GM19351 (cell line): ENCODE measurements around the gene KLF7.
"Not testable (repeated sequence)": the region's sequence is repeated elsewhere in the genome, so short reads cannot be mapped to it uniquely, and the experiment has no call there.

Experiments
- ATAC-seq: cut with Tn5 transposase; IDR thresholded peaks from one replicate; pipeline ENCODE4 v1.9.1; 2021; ENCODE audit warnings: mild to moderate bottlenecking, moderate library complexity; ENCODE audit not compliant: unreplicated experiment

Gene KLF7

DNA sequence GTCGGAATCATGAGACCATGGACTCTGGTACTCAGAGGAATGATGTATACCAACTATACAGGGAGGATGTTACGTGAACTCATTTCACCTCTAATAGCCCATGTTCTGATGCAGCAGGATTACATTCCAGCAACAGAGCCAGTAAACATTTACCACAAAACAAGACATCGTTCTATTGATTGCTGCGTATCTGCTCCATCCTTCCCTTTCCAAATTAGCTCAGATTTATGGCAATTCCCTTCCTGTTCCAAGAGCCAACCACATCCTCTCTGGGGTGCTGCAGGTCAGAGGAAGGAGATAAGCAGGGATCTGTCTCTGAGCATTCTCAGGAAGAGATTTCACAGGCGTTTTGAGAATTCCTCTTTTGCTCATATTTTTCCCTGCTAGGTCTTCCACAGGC is 98.3 kb downstream of the KLF7 start:
- no peak for ATAC-seq

DNA sequence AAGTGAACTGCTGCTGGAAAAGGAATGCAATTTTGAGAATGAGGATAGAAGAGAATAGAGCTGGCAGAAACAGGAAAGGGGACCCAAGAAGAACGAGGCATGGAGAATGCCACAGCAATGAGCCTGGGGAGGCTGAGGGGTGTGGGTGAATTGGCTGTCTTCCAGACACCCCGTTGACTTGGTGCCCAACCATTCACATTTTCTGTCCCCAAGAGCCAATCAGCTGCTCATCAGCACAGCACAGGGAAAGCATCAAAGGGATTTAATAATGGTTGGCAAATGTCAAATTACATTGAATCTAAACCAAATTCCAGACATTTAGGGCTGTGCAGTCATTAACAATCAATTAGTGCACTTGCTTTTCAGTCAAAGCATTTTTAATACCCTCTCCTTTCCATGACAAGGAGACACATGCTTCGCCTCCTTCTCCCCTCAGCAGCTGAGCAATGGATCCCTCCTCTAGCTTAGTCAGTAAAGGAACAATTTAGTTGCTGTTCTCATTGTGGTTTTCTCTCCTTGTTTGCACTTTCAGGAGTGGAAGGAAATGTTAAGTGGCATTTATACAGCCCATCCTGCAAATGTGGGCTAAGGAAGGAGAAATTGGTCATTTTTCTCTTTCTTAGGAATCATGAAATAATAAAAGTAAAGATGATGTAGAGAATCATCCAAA is 98.8 kb downstream of the KLF7 start:
- ATAC-seq, result no peak

DNA sequence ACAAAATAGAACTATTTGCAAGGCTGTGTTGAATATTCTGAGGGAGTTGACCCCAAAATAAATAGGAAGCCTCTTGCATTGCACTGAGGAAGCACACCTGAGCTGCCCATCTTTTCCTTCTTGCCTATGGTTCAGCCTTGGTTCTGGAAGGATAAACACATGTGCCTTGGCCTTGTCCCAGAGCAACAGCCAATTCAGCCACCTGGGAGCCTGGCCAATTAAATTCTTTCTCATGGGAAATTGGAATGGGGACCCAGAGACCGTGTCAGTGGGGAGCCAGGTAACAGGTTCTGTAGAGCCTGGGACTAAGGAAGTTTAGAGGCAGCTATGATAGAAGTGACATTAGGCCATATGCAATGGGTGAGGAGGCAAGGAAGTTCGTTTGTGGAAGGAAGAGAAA is 99.6 kb downstream of the KLF7 start:
- no peak for ATAC-seq

DNA sequence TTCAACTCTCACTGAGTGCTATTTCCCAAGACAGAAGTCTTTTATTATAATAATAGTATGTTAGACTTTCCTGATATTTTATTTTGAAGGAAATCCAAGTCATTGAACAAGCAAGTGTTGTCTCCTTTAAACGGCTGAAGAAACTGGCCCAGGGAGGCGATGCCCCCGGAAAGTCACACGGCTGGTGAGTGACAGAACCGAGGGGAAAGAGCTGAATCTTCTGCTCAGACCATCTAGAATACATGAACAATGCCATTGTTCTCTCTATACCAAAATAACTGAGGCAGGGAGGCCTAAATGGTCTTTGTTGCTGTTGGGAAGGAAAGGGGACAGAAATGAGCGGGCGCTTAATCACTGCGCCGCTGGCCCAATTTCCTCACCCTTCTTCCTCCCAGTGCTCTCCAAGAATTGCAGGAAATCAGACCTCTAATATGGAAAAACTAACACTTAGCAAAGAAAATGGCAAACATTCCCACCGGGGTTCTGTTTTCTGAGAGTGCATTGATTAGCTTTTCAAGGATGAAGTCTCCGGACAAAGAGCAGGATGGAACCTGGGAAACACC is 101.5 kb downstream of the KLF7 start:
- ATAC-seq, result no peak

DNA sequence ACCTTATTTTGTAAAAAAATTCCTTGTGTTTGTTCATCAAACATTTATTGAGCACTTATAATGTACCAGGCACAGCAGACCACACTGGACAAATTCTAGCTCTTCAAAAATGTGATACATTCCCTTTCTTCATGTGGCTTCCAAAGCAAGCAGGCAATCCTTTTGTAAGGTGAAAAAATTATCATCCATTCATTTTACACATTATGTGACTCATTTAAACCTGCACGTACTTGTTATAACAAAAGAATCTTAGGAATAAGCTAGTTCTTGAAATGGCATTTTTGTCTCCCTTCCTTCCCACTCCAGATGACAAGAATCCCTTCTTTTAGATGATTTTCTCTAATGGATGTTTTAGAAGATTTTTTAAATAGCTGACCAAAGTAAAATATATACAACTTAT is 104.6 kb downstream of the KLF7 start:
- ATAC-seq, result no peak

DNA sequence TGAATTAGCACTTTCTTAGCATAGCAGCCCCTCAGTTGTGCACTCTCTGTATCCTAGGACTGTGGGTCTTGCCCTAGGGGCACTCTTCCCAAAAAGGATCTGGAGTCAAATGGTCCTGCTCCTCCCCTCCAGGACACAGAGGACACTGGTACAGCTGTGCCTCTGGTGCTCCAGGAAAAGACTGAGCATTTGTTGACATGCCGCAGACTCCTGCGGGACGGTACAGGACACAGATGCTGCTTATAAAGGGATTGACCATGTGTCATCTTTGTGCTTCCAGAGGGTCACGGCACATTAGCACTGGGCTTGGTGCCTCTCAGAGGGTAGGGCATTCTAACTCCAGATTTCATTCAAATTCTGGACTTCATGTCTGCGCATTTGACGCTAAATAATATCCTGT is 110.5 kb downstream of the KLF7 start:
- no peak for ATAC-seq

DNA sequence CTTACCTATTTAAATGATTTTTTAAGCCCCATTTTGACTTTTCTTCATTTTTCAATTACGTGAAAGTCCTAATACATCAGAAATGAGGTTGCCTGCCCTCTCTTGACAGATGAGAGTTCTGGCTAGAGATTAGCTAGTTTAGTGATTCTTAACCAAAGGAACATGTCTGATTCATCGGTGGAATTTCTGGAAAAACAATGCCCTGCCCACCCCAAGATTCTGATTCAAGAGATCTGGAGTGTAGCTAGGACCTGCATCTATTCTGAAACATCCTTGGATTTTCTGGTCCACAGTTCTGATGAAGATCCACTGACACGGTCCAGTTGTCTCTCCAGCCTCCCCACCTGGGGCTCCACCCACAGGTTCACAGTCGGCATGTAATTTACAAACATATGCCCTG is 111.2 kb downstream of the KLF7 start:
- no peak for ATAC-seq

DNA sequence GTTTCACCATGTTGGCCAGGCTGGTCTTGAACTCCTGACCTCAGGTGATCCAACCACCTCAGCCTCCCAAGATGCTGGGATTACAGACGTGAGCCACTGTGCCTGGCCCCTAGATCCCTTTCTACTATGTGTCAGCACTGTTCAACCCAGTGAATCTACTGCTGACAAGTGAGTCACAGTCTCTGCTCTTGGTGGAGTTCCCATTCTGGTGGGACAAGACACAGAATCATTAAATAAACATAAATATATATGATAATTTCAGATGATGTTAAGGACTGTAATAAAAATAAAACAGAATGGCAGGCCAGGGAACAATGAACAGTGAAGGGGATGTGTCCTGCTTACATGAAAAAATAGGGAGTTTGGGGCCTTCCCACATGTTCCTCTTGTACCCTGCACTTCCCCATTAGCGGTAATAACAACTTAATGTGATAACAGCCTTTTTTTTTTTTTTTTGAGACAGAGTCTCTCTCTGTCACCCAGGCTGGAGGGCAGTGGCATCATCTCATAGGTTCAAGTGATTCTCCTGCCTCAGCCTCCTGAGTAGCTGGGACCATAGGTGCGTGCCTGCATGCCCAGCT is 114.3 kb downstream of the KLF7 start:
- ATAC-seq, result no peak

DNA sequence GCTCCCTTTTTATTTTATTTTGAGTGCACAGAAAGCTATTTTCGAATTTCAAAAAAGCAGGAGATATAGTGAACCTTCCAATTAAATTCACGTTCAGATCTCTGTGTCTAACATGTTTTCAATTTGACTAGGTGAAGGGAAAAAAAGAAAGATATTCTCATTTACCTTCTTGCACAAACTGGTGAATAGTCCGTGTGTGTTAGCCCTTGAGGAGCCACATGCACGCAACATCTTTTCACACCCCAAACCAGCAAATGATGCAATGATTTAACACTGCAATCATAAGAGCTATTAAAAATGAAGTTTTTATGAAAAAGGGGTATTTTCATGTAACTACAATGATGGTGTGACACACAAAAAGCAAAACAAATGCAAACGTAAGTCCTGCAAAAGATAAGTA is 116.6 kb downstream of the KLF7 start:
- no peak for ATAC-seq

DNA sequence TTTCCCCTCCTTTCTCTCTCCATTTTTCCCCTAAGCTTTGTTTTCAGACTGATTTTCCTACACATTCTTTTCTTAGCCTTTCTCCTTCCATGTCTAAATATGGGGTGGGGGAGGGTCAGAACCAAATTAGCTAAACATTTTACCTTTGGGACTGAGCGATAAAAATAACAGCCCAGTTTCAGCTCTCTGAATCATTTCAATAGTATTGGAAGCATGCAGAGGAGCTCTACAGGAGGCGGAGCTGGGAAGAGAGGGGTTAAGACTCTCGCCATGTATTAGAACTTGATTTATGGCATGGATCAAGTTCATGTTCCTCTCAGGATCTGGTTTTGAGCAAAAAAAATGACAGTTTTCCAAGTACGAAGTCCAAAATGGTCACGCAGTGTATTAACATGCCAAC is 117.3 kb downstream of the KLF7 start:
- ATAC-seq, result no peak

DNA sequence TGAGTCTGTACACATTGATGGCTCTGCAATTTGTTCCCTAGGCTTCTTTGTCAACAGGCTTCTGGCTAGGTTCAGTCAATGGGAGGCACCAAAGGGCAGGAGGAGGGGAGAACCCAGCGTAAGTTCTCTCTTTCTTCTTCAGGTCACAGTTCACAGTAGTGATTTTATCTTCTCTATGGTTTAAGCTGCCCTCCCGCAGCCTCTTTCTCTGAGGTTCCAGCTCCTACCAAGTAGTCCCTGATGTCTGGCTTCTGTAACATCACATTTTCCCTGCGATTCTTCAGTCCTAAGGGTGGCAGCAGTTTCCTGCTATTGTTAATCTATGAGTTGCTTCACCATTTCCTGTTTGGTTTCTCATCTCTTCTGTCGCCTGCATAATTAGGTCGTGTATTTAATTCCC is 119.0 kb downstream of the KLF7 start:
- ATAC-seq, result no peak

DNA sequence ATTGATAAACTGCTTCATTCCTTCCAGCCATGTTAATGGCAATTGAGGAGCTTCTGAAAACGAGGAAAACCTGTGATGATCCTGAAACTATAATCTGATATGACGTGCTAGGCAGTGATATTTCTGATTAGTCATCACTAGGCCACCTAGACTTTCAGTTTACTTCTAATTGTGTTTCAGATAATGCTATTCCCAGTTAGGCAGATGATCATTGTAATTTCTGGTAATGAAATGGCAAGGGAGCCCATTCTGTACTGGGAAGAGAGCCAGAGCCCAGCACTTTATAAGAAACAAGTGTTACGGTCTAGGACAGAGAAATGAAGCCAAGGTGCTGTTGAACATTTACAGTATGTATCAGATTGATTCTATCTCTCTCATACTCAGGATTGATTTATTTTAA is 120.2 kb downstream of the KLF7 start:
- ATAC-seq, result no peak

DNA sequence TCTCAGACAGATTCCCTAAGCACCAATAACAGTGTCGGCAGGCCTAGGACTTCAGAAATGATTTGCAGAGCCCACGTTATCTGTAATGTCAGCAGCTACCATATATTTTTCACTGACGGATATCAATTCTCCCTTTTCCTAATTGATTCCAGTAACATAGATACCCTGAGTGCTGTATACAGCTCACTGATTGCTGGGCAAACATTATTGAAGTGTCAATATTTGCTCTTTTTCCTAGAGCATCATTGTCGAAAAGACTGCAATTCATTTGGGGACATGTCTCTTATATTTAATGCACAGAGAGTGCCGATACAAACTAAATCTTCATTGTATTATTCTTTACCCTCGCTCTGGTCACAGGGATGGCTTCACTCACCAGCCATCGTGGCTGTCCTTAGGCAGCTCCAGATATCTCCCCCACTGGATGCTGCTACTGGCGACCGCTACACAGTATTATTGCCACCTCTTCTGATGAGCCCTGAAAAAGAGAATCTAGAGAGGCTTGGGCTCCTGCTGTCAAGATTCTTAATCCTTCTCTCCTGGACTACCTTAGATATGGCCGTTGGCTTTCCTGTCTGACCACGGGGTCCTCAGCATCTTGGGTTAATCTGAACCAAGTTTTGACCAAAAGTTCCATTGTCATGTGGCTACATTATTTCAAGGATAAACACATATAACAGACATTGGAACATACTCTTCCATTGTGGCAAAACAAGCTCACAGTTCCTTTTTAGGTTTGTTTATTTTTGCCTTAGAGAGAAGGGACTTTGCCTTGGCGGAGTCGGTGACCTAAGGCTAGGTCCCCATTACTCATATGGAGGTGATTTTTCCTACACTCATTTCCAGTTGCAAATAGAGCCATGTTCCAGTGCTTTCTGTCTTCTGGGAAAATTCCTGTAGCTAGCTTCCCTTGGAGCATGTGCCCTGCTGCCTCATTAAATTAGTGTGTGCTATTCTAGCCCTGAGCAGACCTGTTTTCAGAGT is 121.1 kb downstream of the KLF7 start:
- ATAC-seq, result no peak

DNA sequence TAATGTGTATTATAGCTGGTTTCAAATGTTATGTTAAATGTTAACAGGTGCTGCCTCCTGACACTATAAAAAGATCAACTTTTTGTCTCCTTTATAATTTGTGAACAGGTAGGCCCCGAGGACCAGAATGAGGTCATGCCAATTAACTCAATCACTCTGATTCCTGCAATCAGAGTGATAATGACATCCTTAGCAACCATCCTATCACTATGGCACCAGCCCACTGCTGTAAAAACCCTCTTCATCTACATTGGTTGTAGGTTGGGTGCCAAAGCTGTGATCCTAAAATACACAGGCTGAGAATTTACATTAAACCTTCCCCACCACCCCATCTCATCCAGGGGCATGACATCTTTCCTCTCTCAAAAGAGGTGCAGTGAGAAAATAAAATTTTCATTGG is 122.9 kb downstream of the KLF7 start:
- ATAC-seq, result no peak

DNA sequence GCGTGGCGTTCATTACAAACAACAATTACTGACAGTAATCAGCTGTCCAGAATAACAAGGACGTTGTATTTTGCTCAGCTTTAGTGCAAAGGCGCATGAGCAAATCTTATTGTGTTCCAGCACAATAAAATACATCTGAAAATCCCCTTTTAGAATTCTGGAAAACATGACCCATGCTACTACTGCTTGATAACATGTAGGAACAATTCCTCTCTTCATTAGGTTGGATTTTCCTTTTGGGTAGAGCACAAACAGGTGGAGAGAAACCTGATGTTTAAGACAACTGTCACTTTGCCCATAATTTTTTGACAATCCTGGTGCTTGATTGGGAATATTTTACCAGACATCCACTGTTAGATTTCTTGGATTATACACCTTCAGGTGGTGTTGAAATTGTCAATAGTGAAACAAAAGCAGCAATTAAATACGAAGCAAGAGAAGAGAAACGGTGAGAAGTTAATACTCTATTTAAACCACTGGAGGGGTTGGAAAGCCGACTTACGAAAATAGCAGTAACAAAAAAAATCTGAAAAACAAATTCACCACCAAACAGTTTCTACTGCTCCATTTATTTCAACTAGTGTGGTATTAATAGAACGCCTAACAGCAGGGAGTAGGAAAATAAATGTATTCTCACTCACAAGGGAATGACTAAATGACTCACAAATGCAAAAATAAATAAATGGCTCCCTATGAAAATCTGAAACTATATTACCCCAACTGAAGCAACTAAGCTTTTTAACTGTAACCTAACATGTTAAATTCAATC is 123.8 kb downstream of the KLF7 start:
- ATAC-seq, result no peak

DNA sequence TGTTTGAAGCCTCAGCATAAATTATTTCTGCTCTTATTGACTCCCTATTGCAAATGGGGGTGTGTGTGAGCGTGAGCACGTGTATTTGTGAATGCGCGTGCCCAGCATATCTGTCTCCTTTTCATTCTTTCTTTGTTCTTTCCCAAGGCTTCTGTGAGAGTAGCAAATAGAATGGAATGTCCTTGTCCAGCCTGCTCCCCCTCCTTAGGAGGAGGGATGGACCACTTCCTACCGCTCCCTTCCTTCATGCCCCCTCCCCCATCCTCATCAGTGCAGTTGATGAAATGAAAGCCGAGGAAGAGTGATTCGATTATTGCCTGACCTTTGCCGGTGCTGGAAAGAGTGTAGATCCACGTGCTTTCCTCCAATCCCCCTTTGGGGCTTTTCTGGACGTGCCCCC is 124.5 kb downstream of the KLF7 start:
- no peak for ATAC-seq

DNA sequence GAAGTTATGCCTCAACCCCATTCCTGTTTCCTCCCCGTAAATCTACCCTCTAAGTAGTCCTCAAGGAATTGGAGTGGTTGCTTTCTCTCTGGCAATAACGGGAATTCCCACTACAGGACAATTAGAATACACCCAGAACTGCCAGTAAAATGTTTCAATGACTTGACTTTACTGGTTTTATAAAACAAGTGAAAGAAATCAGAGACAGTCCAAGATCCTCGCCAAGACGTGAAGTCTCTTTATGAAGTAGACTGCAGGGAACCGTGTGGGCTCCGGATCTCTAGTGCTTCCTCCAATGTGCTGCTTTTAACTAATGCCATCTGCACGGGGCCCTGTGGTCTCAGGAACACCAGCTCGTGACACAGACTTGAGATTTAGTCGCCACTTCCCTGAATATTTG is 125.1 kb downstream of the KLF7 start:
- no peak for ATAC-seq

DNA sequence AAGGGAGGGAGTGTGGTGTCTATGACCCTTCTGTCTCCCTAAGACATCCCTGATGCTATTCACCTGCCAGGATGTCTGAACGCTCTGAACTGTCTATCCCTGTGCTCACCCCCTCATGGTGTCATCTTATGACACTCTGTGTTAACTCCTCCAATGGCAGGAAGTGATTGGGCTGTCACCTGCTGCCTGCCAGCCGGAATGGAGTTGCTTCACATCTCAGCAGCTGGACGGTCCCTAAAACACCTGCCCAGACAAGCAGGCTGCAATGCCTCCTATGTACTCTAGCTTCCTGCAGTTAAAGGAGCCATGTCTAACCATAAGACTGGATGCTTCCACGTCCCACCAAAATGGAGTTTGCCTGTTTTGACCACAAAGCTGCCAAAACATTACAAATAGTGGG is 126.5 kb downstream of the KLF7 start:
- no peak for ATAC-seq

DNA sequence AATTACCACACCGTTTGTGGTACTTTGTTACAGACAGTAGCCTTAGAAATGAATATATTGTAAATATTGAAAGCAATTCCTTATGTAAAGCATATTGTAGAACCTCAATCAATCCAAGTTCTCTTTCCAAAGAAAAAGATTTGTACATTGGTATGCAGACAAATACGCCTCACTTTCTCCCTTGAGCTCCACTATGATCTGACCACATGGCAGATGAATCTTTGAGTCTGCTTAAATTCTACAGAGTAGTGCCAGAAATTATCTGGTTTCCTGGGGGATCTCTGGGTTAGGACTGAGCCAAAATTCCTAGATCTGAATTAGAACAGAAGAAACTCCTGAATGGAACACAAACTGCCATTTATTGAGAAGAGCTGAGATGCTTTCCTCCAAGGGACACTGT is 127.4 kb downstream of the KLF7 start:
- no peak for ATAC-seq

DNA sequence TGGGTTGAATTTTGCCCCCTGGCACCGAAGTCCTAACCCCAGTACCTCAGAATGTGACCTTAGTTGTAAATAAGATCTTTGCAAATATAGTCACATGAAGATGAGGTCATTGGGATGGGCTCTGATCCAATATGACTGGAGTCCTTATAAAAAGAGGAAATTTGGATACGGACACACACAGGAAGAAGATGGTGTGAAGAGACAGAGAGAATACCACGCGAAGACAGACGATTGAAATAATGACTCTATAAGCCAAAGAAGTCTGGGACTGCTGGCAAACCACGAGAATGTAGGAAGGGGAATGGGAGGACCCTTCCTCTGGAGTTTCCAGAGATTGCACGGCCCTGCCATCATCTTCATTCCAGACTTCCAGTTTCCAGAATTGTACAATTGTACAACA is 127.9 kb downstream of the KLF7 start:
- ATAC-seq, result no peak

DNA sequence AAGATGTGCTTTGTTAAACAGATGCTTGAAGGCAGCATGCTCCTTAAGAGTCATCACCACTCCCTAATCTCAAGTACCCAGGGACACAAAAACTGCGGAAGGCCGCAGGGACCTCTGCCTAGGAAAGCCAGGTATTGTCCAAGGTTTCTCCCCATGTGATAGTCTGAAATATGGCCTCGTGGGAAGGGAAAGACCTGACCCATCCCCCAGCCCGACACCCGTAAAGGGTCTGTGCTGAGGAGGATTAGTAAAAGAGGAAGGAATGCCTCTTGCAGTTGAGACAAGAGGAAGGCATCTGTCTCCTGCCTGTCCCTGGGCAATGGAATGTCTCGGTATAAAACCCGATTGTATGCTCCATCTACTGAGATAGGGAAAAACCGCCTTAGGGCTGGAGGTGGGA is 128.7 kb downstream of the KLF7 start:
- not testable (repeated sequence) for ATAC-seq
